Body of pancreas (tissue), 4 donors: ENCODE data around the gene KCNK10. TPM values are rescaled to one million over a fixed set of nuclear protein-coding genes. Genes with fewer than 3 reads are reported as not detected.

Experiments
- ATAC-seq: fragments of 150-250 bp; one replicate; pipeline ENCODE4 v1.9.1; 2016
- DNase-seq, 4 donors: peaks; one replicate each; pipeline ENCODE4 v3.0.0-alpha.2; 2019
- H3K27ac ChIP-seq, 4 donors: fragments of 200-600 bp; sonication (generic); 1 replicate in 3 of 4; 2 replicates in 1 of 4; pipeline versions ENCODE4 v1.5.1 to v1.6.1; 2016 to 2019; ENCODE audit warnings: mild to moderate bottlenecking in 1 of 4, mixed read lengths in 1 of 4, moderate library complexity in 1 of 4
- H3K27me3 ChIP-seq, 2 donors: fragments of 200-600 bp; sonication (generic); one replicate each; pipeline ENCODE4 v1.6.0; 2016; ENCODE audit warnings: mild to moderate bottlenecking in 1 of 2
- H3K36me3 ChIP-seq, 2 donors: fragments of 200-600 bp; sonication (generic); replicated peaks in 1 of 2; 2 replicates each; pipeline ENCODE4 v1.5.1; 2016; ENCODE audit warnings: low read depth in 2 of 2; ENCODE audit not compliant: insufficient read depth in 1 of 2
- H3K4me1 ChIP-seq: fragments of 200-600 bp; sonication (generic); one replicate; pipeline ENCODE4 v1.6.0; 2016
- H3K4me3 ChIP-seq, 2 donors: fragments of 200-600 bp; sonication (generic); 1 replicate in 1 of 2; 2 replicates in 1 of 2; pipeline ENCODE4 v1.5.1; 2016 to 2019
- H3K9me3 ChIP-seq, 3 donors: fragments of 200-600 bp; sonication (generic); 1 replicate in 2 of 3; 2 replicates in 1 of 3; pipeline ENCODE4 v1.5.1; 2016
- POLR2A ChIP-seq, 3 donors: fragments of 450-650 bp; IDR thresholded peaks; one replicate each; pipeline ENCODE4 v1.6.1; 2016; ENCODE audit warnings: antibody characterized with exemption in 3 of 3, mild to moderate bottlenecking in 2 of 3
- WGBS, 2 donors: methylation state at CpG; one replicate each; pipeline ENCODE4 v1.1.5; 2017; 5-methylcytosine and 5-hydroxymethylcytosine counted together
- intact Hi-C: fragments of 100-400 bp; cut with DNase I; formaldehyde crosslinking; loops from one replicate; pipeline ENCODE4 v1.15.1; 2023
- total RNA-seq, 2 donors: library from RNA; depleted of rRNA; stranded (reverse); fragments of >200 nt; gene quantifications; one replicate each; pipeline ENCODE4 v1.1.0, GENCODE V29; 2016
- TF ChIP-seq, protein P1 (sequence below), 7 experiments: fragments of 450-650 bp in 4 of 7; fragments of 200-600 bp in 3 of 7; sonication (generic) in 3 of 7; IDR thresholded peaks; one replicate each; pipeline ENCODE4 v1.5.1; 2016 to 2019; ENCODE audit warnings: antibody characterized with exemption in 7 of 7

The KCNK10 gene
- total RNA-seq, 2 donors from 2014 or later: 1.6 to 3.3 TPM

DNA sequence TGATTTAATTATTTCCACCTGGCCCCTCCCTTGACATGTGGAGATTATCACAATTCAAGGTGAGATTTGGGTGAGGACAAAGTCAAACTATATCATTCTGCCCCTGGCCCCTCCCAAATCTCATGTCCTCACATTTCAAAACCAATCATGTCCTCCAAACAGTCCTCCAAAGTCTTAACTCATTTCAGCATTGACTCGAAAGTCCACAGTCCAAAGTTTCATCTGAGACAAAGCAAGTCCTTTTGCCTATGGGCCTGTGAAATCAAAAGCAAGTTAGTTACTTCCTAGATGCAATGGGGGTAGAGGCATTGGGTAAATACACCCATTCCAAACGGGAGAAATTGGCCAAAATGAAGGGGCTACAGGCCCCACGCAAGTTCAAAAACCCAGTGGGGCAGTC, 31.3 kb upstream of the KCNK10 start:
- Histone ChIP-seq H3K36me3 (no peaks in the 10 kb centered on the region), H3K9me3 (no peaks in the 10 kb centered on the region), H3K4me3 (no peak overlapping the region), H3K4me1 (no peaks in the 10 kb centered on the region), H3K27me3 (no peaks in the 10 kb centered on the region), H3K27ac (no peak overlapping the region)
- WGBS, 2 donors: 53 to 79% methylated on average over 3 of the region's 3 CpGs
- no peak for ATAC-seq
- intact Hi-C loops: no loop called here
- DNase-seq: no peak
- TF ChIP-seq, protein P1, sequence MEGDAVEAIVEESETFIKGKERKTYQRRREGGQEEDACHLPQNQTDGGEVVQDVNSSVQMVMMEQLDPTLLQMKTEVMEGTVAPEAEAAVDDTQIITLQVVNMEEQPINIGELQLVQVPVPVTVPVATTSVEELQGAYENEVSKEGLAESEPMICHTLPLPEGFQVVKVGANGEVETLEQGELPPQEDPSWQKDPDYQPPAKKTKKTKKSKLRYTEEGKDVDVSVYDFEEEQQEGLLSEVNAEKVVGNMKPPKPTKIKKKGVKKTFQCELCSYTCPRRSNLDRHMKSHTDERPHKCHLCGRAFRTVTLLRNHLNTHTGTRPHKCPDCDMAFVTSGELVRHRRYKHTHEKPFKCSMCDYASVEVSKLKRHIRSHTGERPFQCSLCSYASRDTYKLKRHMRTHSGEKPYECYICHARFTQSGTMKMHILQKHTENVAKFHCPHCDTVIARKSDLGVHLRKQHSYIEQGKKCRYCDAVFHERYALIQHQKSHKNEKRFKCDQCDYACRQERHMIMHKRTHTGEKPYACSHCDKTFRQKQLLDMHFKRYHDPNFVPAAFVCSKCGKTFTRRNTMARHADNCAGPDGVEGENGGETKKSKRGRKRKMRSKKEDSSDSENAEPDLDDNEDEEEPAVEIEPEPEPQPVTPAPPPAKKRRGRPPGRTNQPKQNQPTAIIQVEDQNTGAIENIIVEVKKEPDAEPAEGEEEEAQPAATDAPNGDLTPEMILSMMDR (IDR thresholded peaks at IDR 0.05): no peak
- no peak for TF ChIP-seq POLR2A (IDR thresholded peaks at IDR 0.05)

DNA sequence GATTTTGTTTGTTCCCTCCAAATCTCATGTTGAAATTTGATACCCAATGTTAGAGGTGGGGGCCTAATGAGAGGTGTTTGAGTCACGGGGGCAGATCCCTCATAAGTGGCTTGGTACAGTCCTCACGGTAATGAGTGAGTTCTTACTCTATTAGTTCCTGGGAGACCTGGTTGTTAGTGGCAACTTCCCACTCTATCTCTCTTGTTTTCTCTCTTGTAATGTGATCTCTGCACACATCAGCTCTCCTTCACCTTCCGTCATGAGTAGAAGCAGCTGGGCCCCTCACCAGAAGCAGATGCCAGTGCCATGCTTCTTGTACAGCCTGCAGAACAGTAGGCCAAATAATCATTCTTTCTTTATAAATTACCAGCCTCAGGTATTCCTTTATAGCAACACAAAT, 29.6 kb upstream of the KCNK10 start:
- H3K4me1 ChIP-seq: no peaks in the 10 kb centered on the region
- intact Hi-C loops: no loop called here
- H3K27me3 ChIP-seq: no peaks in the 10 kb centered on the region
- H3K27ac ChIP-seq: no peak overlapping the region
- no peaks in the 10 kb centered on the region for H3K9me3 ChIP-seq
- TF ChIP-seq, protein P1 (IDR thresholded peaks at IDR 0.05): no peak
- no peak for TF ChIP-seq POLR2A (IDR thresholded peaks at IDR 0.05)
- DNase-seq (peak in 1 of 4 donors; percentile 7), ATAC-seq (no peak)
- 70 to 76% methylated on average over 3 of the region's 3 CpGs for WGBS, 2 donors
- H3K4me3 ChIP-seq: no peak overlapping the region
- H3K36me3 ChIP-seq: no peaks in the 10 kb centered on the region

DNA sequence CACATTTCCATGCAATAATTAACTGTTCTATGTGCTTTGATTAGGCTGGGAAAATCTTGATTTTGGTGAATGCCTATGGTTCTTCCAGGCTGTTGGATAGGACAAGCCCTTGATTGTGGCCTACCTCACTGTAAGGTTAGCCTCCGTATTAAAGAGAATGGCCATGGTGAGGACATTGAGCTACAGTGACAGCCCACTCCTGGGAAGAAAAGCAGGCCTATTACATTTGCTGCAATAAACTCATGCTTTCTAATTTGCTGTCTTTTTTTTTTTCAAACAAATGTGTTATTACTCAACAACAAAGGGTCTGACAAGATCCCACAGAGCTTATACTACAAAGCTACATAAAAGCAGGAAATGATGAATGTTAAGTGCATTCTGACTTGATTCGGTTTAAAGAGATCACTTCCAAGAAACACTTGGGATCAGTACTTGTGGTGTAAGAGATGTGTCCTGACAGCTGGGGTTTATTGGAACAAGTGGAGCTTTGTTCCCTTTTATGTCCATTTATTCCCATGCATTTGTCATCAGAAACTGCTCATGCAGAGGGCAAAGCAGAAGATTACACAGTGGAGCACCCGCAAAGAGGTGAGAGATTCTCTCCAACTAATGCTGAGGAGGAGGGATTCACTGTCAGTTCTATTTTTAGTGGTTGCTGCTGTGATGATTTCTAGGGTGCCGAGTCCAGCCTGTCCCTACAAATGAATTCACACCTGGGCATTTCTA, 29.1 kb upstream of the KCNK10 start:
- intact Hi-C loops: no loop called here
- Histone ChIP-seq H3K27ac (no peak overlapping the region), H3K4me3 (no peak overlapping the region), H3K4me1 (no peaks in the 10 kb centered on the region), H3K27me3 (peaks cover 0 to 4% of the 10 kb centered on the region in 2 donors), H3K9me3 (no peaks in the 10 kb centered on the region), H3K36me3 (no peaks in the 10 kb centered on the region)
- no peak for ATAC-seq
- no peak for TF ChIP-seq POLR2A (IDR thresholded peaks at IDR 0.05)
- TF ChIP-seq, protein P1 (IDR thresholded peaks at IDR 0.05): no peak
- no peak for DNase-seq
- WGBS, 2 donors: 60 to 62% methylated on average over 4 of the region's 4 CpGs

DNA sequence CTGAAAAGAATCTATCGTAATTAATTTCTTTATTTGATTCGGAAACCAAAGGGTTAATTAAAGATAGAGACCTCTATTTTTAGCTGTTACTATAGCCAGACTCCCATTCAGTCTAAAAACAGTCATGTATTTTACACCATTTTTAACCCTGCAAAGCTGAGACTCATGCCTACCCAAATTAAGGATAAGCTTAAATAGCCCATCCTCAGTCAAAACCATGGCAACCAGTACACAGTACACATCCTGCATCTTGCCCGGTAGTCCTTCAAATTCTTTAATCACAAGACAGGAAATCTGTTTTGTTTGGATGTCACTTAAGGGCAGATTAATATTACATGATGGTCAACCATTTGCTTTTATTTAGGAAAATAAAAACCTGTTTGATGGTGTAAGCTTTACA, 25.5 kb upstream of the KCNK10 start:
- H3K27ac ChIP-seq: no peak overlapping the region
- no peak overlapping the region for H3K4me3 ChIP-seq
- no peak for ATAC-seq
- no peaks in the 10 kb centered on the region for H3K9me3 ChIP-seq
- H3K36me3 ChIP-seq: no peaks in the 10 kb centered on the region
- intact Hi-C loops: no loop called here
- H3K4me1 ChIP-seq: no peaks in the 10 kb centered on the region
- TF ChIP-seq, protein P1 (IDR thresholded peaks at IDR 0.05): no peak
- TF ChIP-seq POLR2A (IDR thresholded peaks at IDR 0.05): no peak
- no peak for DNase-seq
- 44 to 48% methylated on average over 3 of the region's 3 CpGs for WGBS, 2 donors
- H3K27me3 ChIP-seq: peaks cover 0 to 5% of the 10 kb centered on the region in 2 donors
